Measurements from ENCODE around the gene KRTAP5-7. TPM values are rescaled to one million over a fixed set of nuclear protein-coding genes. Genes with fewer than 3 reads are reported as not detected.
"Not testable (repeated sequence)": the region's sequence is repeated elsewhere in the genome, so short reads cannot be mapped to it uniquely, and the experiment has no call there.

KRTAP5-7 gene, protein sequence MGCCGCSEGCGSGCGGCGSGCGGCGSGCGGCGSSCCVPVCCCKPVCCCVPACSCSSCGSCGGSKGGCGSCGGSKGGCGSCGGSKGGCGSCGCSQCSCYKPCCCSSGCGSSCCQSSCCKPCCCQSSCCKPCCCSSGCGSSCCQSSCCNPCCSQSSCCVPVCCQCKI
- total RNA-seq (under 1 TPM in 1 of 2 donors, not detected in 1; 0.19 TPM), polyA plus RNA-seq (not detected)

DNA sequence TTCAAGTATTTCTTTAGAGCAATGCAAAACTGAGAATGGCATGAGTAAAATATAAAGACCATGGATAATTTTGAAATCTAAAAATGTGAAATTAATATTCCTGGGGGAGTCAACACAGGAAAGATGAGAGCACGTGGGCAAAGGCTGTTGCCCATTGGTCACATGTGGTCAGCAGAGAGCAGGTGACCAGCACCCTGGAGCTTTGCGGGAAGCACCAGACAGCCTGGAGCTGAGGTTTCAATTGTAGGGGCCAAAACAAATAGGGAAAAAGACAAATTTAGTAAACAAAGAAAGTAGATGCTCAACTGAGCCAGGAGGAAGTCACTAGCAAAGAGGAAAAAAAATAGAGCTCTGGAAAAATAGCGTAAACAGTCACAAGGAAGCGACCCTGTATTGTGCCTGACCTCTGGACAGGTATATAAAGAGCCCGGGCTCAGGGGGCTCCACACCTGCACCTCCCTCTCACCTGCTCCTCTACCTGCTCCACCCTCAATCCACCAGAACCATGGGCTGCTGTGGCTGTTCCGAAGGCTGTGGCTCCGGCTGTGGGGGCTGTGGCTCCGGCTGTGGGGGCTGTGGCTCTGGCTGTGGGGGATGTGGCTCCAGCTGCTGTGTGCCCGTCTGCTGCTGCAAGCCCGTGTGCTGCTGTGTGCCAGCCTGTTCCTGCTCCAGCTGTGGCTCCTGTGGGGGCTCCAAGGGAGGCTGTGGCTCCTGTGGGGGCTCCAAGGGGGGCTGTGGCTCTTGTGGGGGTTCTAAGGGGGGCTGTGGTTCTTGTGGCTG is at the start of gene KRTAP5-7:
KRTAP5-7 (plus strand) TSS at position 472 of the 780 bp plus-strand sequence; CDS start at position 506, 34 bp downstream.
- Histone ChIP-seq H3K4me1 (ENCODE audit: control insufficient read depth in 4 of 4, insufficient read depth in 4 of 4, low read length in 3 of 4) (peaks cover 14 to 16% (median 15%) of the 10 kb centered on the region in 4 donors), H3K27ac (ENCODE audit: low read depth in 1 of 2, low read length in 2 of 2) (peak within 1 kb of the TSS; percentile 66 to 76)
- H3K9ac ChIP-seq (ENCODE audit: low read depth in 1 of 2, low read length in 2 of 2); DNase-seq (ENCODE audit: low spot score); H3K27me3 ChIP-seq (ENCODE audit: control insufficient read depth in 4 of 4, insufficient read depth in 4 of 4, low read length in 3 of 4); H3K4me3 ChIP-seq (ENCODE audit: low read depth in 1 of 3, low read length in 3 of 3); H3K9me3 ChIP-seq (ENCODE audit: control insufficient read depth in 4 of 4, low read length in 3 of 4); H3K36me3 ChIP-seq (ENCODE audit: control insufficient read depth in 4 of 4, insufficient read depth in 3 of 4, low read depth in 1 of 4, low read length in 3 of 4): not testable (repeated sequence)
- TF ChIP-seq RXRA (IDR thresholded peaks at IDR 0.05) (peak in 1 of 2 donors; percentile 49), EGR1 (IDR thresholded peaks at IDR 0.05; ENCODE audit: low read depth in 2 of 2) (peak in 1 of 2 donors; percentile 28), FOXA2 (IDR thresholded peaks at IDR 0.05) (peak; percentile 63), HNF4A (conservative IDR thresholded peaks at IDR 0.05) (peak in 1 of 2 donors; percentile 53), FOXA1 (IDR thresholded peaks at IDR 0.05) (peak; percentile 24)
- TF ChIP-seq, protein P1, sequence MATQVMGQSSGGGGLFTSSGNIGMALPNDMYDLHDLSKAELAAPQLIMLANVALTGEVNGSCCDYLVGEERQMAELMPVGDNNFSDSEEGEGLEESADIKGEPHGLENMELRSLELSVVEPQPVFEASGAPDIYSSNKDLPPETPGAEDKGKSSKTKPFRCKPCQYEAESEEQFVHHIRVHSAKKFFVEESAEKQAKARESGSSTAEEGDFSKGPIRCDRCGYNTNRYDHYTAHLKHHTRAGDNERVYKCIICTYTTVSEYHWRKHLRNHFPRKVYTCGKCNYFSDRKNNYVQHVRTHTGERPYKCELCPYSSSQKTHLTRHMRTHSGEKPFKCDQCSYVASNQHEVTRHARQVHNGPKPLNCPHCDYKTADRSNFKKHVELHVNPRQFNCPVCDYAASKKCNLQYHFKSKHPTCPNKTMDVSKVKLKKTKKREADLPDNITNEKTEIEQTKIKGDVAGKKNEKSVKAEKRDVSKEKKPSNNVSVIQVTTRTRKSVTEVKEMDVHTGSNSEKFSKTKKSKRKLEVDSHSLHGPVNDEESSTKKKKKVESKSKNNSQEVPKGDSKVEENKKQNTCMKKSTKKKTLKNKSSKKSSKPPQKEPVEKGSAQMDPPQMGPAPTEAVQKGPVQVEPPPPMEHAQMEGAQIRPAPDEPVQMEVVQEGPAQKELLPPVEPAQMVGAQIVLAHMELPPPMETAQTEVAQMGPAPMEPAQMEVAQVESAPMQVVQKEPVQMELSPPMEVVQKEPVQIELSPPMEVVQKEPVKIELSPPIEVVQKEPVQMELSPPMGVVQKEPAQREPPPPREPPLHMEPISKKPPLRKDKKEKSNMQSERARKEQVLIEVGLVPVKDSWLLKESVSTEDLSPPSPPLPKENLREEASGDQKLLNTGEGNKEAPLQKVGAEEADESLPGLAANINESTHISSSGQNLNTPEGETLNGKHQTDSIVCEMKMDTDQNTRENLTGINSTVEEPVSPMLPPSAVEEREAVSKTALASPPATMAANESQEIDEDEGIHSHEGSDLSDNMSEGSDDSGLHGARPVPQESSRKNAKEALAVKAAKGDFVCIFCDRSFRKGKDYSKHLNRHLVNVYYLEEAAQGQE (IDR thresholded peaks at IDR 0.05) = peak; percentile 20
- TF ChIP-seq, protein P2, sequence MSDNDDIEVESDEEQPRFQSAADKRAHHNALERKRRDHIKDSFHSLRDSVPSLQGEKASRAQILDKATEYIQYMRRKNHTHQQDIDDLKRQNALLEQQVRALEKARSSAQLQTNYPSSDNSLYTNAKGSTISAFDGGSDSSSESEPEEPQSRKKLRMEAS (IDR thresholded peaks at IDR 0.05) = peak; percentile 73
- 37% methylated on average over 10 of the region's 10 CpGs for WGBS

DNA sequence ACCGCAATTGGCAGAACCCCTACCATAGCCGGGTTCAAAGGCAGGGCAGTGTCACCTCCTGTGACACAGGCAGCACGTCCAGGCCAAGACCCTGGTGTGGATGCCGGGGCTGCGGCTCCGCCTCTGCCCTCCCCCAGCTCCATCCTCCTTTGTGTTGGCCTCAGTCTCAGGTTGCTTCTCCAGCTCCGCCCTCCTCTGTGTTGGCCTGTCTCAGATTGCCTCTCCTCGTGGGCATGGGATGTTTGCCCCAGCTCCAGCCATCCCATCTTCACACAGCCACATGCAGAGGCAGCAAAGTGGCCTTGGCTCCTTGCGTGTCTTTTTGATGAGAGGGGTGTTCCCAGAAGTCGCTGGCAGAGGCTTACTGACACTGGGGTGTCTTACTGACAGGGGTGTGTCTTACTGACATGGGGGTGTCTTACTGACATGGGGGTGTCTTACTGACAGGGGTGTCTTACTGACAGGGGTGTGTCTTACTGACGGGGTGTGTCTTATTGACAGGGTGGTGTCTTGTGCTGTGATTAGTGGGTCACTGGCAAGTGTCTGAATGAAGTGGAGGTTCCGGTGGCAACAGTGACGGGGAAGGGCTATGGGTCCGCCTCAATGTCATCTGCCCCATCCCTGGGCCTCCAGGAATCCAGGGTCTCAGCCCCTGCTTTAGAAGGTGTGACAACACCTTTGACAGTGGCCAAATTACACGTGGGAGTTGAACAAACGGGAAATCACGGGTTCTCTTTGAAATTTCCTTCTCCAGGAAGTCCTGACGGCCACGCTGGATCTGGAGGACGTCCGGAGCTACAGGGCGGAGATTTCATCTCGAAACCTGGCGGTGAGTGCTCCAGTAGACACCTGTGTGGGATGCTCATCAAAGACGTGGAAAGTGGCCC is 49.2 kb upstream of the KRTAP5-7 start:
- TF ChIP-seq, protein P1 (IDR thresholded peaks at IDR 0.05) = no peak
- TF ChIP-seq, protein P3, sequence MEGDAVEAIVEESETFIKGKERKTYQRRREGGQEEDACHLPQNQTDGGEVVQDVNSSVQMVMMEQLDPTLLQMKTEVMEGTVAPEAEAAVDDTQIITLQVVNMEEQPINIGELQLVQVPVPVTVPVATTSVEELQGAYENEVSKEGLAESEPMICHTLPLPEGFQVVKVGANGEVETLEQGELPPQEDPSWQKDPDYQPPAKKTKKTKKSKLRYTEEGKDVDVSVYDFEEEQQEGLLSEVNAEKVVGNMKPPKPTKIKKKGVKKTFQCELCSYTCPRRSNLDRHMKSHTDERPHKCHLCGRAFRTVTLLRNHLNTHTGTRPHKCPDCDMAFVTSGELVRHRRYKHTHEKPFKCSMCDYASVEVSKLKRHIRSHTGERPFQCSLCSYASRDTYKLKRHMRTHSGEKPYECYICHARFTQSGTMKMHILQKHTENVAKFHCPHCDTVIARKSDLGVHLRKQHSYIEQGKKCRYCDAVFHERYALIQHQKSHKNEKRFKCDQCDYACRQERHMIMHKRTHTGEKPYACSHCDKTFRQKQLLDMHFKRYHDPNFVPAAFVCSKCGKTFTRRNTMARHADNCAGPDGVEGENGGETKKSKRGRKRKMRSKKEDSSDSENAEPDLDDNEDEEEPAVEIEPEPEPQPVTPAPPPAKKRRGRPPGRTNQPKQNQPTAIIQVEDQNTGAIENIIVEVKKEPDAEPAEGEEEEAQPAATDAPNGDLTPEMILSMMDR (IDR thresholded peaks at IDR 0.05; ENCODE audit: low read depth, low read length, missing input control) = no peak
- TF ChIP-seq, protein P4, sequence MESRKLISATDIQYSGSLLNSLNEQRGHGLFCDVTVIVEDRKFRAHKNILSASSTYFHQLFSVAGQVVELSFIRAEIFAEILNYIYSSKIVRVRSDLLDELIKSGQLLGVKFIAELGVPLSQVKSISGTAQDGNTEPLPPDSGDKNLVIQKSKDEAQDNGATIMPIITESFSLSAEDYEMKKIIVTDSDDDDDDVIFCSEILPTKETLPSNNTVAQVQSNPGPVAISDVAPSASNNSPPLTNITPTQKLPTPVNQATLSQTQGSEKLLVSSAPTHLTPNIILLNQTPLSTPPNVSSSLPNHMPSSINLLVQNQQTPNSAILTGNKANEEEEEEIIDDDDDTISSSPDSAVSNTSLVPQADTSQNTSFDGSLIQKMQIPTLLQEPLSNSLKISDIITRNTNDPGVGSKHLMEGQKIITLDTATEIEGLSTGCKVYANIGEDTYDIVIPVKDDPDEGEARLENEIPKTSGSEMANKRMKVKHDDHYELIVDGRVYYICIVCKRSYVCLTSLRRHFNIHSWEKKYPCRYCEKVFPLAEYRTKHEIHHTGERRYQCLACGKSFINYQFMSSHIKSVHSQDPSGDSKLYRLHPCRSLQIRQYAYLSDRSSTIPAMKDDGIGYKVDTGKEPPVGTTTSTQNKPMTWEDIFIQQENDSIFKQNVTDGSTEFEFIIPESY (IDR thresholded peaks at IDR 0.05) = no peak
- TF ChIP-seq, protein P5, sequence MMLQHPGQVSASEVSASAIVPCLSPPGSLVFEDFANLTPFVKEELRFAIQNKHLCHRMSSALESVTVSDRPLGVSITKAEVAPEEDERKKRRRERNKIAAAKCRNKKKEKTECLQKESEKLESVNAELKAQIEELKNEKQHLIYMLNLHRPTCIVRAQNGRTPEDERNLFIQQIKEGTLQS (IDR thresholded peaks at IDR 0.05) = no peak
- TF ChIP-seq TAF1 (conservative IDR thresholded peaks at IDR 0.05) = no peak
- no peak for TF ChIP-seq SP1 (IDR thresholded peaks at IDR 0.05)
- no peak for TF ChIP-seq RAD21 (IDR thresholded peaks at IDR 0.05)
- TF ChIP-seq JUND (IDR thresholded peaks at IDR 0.05) = no peak
- TF ChIP-seq FOXA1 (IDR thresholded peaks at IDR 0.05) = no peak
- TF ChIP-seq FOXA2 (IDR thresholded peaks at IDR 0.05) = no peak
- no peak for TF ChIP-seq NR2F2 (IDR thresholded peaks at IDR 0.05)
- no peak for TF ChIP-seq HNF4A (conservative IDR thresholded peaks at IDR 0.05)
- Histone ChIP-seq H3K27ac (ENCODE audit: low read depth in 1 of 2, low read length in 2 of 2) (no peak overlapping the region), H3K27me3 (ENCODE audit: control insufficient read depth in 4 of 4, insufficient read depth in 4 of 4, low read length in 3 of 4) (no peaks in the 10 kb centered on the region), H3K9ac (ENCODE audit: low read depth in 1 of 2, low read length in 2 of 2) (no peak overlapping the region), H3K4me3 (ENCODE audit: low read depth in 1 of 3, low read length in 3 of 3) (no peak overlapping the region), H3K9me3 (ENCODE audit: control insufficient read depth in 4 of 4, low read length in 3 of 4) (no peaks in the 10 kb centered on the region), H3K36me3 (ENCODE audit: control insufficient read depth in 4 of 4, insufficient read depth in 3 of 4, low read depth in 1 of 4, low read length in 3 of 4) (peaks cover 23 to 79% (median 37%) of the 10 kb centered on the region in 4 donors), H3K4me1 (ENCODE audit: control insufficient read depth in 4 of 4, insufficient read depth in 4 of 4, low read length in 3 of 4) (no peaks in the 10 kb centered on the region)
- 89% methylated on average over 25 of the region's 25 CpGs for WGBS
- no peak for DNase-seq (ENCODE audit: low spot score)
